GM20000 (cell line): ENCODE data around the gene KCNMA1.
"Not testable (repeated sequence)": the region's sequence is repeated elsewhere in the genome, so short reads cannot be mapped to it uniquely, and the experiment has no call there.

Experiments used
- DNase-seq: peaks from one replicate; pipeline ENCODE4 v3.0.0; 2012; ENCODE audit warnings: low spot score
- CTCF ChIP-seq: IDR thresholded peaks from 2 replicates; pipeline ENCODE4 v1.5.1; 2012; ENCODE audit warnings: mild to moderate bottlenecking, control low read depth; ENCODE audit errors: extremely low read depth, missing control alignments

Gene KCNMA1

GRCh38 chr10:77347052-77347451, 290.6 kb downstream of the KCNMA1 start:
- TF ChIP-seq CTCF = no peak
- DNase-seq = no peak

- no peak for DNase-seq
- no peak for TF ChIP-seq CTCF
These were observed 296.6 kb downstream of the KCNMA1 start for GRCh38 chr10:77341055-77341454.

GRCh38 chr10:77339872-77340271, 297.7 kb downstream of the KCNMA1 start:
- DNase-seq = not testable (repeated sequence)

- DNase-seq = no peak
- no peak for TF ChIP-seq CTCF
These were observed 298.4 kb downstream of the KCNMA1 start for GRCh38 chr10:77339166-77339565.

- DNase-seq = no peak
These were observed 299.5 kb downstream of the KCNMA1 start for GRCh38 chr10:77338143-77338542.

GRCh38 chr10:77334501-77334900, 303.1 kb downstream of the KCNMA1 start:
- no peak for TF ChIP-seq CTCF
- no peak for DNase-seq

More at GRCh38 chr10:77338143-77338542, 299.5 kb downstream of the KCNMA1 start:
- TF ChIP-seq CTCF = no peak

- no peak for TF ChIP-seq CTCF
- DNase-seq = no peak
These were observed 303.8 kb downstream of the KCNMA1 start for GRCh38 chr10:77333610-77334340.

- no peak for DNase-seq
These were observed 305.4 kb downstream of the KCNMA1 start for GRCh38 chr10:77332256-77332655.

More at GRCh38 chr10:77332256-77332655, 305.4 kb downstream of the KCNMA1 start:
- no peak for TF ChIP-seq CTCF
